Fibroblast of lung (primary cell): Measurements from ENCODE around the gene PDXDC1. TPM values are rescaled to one million over a fixed set of nuclear protein-coding genes. Genes with fewer than 3 reads are reported as not detected.
"Not testable (repeated sequence)": the region's sequence is repeated elsewhere in the genome, so short reads cannot be mapped to it uniquely, and the experiment has no call there.

ENCODE experiments used
- DNase-seq, 2 donors: peaks; one replicate each; pipeline versions ENCODE4 v3.0.0 to v3.0.0-alpha.2; 2010; ENCODE audit warnings: low read depth in 2 of 2
- H2AFZ ChIP-seq: 2 replicates; pipeline ENCODE4 v1.5.1; 2012; ENCODE audit warnings: low read length, control low read depth, inconsistent platforms
- H3K27ac ChIP-seq: 2 replicates; pipeline ENCODE4 v1.5.1; 2011; ENCODE audit warnings: low read length, control low read depth; ENCODE audit not compliant: insufficient read depth
- H3K27me3 ChIP-seq: 2 replicates; pipeline ENCODE4 v1.5.1; 2011; ENCODE audit warnings: mild to moderate bottlenecking, low read length; ENCODE audit not compliant: control insufficient read depth, insufficient read depth
- H3K36me3 ChIP-seq: 2 replicates; pipeline ENCODE4 v1.5.1; 2011; ENCODE audit warnings: low read length; ENCODE audit not compliant: control insufficient read depth, insufficient read depth
- H3K4me1 ChIP-seq: 2 replicates; pipeline ENCODE4 v1.5.1; 2011; ENCODE audit warnings: low read length; ENCODE audit not compliant: control insufficient read depth, insufficient read depth; ENCODE audit errors: extremely low read depth
- H3K4me2 ChIP-seq: 2 replicates; pipeline ENCODE4 v1.5.1; 2011; ENCODE audit warnings: low read length, control low read depth; ENCODE audit not compliant: insufficient read depth; ENCODE audit errors: extremely low read depth
- H3K4me3 ChIP-seq, 4 experiments: fragments of 200-600 bp in 1 of 4; sonication (generic) in 1 of 4; replicated peaks in 1 of 4; 2 replicates each; pipeline ENCODE4 v1.5.1; 2011 to 2016; ENCODE audit warnings: low read length in 4 of 4, low read depth in 3 of 4, mild to moderate bottlenecking in 3 of 4, control low read depth in 2 of 4, inconsistent platforms in 1 of 4, mixed read lengths in 1 of 4; ENCODE audit not compliant: insufficient read depth in 1 of 4; ENCODE audit errors: control extremely low read depth in 1 of 4
- H3K79me2 ChIP-seq: 2 replicates; pipeline ENCODE4 v1.5.1; 2012; ENCODE audit warnings: mild to moderate bottlenecking, low read length, inconsistent platforms; ENCODE audit not compliant: control insufficient read depth, insufficient read depth
- H3K9ac ChIP-seq: 2 replicates; pipeline ENCODE4 v1.5.1; 2011; ENCODE audit warnings: mild to moderate bottlenecking, low read length, control low read depth; ENCODE audit not compliant: insufficient read depth
- H3K9me3 ChIP-seq: 2 replicates; pipeline ENCODE4 v1.5.1; 2012; ENCODE audit warnings: low read depth, low read length; ENCODE audit not compliant: control insufficient read depth, insufficient read depth
- H4K20me1 ChIP-seq: 2 replicates; pipeline ENCODE4 v1.5.1; 2011; ENCODE audit warnings: low read length; ENCODE audit not compliant: control insufficient read depth, insufficient read depth; ENCODE audit errors: extremely low read depth
- CTCF ChIP-seq, 2 donors: IDR thresholded peaks in 1 of 2; conservative IDR thresholded peaks in 1 of 2; 1 replicate in 1 of 2; 2 replicates in 1 of 2; pipeline ENCODE4 v1.5.1; 2011 to 2012; ENCODE audit warnings: low read length in 2 of 2, control low read depth in 1 of 2, inconsistent platforms in 1 of 2, low read depth in 1 of 2, mild to moderate bottlenecking in 1 of 2
- EZH2 ChIP-seq: IDR thresholded peaks from 2 replicates; pipeline ENCODE4 v1.5.1; 2012; ENCODE audit warnings: low read length, control low read depth, mild to moderate bottlenecking; ENCODE audit errors: missing control alignments
- polyA plus RNA-seq, 2 donors: library from polyadenylated mRNA; depleted of rRNA in 1 of 2; stranded (reverse) in 1 of 2; unstranded in 1 of 2; fragments of >200 nt; gene quantifications; 2 replicates each; pipeline ENCODE4 v1.2.1, GENCODE V29; 2011 to 2012; ENCODE audit warnings: missing spikeins in 1 of 2
- total RNA-seq: library from RNA; depleted of rRNA; stranded (reverse); fragments of >200 nt; gene quantifications from 2 replicates; pipeline ENCODE4 v1.2.1, GENCODE V29; 2014

The PDXDC1 gene
- total and polyA plus RNA-seq, 2 donors (not counting 1 experiment from before 2014, with no cell fraction given) = 68.4 to 92.9 TPM

- peaks cover 8% of the 10 kb centered on the region for H3K79me2 ChIP-seq
Measured at GRCh38 chr16:15046692-15047376, 72.0 kb downstream of the PDXDC1 start.

GRCh38 chr16:15049581-15050180 lies 74.9 kb downstream of the PDXDC1 start:
- Histone ChIP-seq H3K27me3 (no peaks in the 10 kb centered on the region), H3K4me2 (no peak overlapping the region), H2AFZ (no peak overlapping the region), H4K20me1 (no peaks in the 10 kb centered on the region), H3K27ac (no peak overlapping the region), H3K9me3 (no peaks in the 10 kb centered on the region), H3K79me2 (peaks cover 29% of the 10 kb centered on the region), H3K4me3 (no peak overlapping the region), H3K36me3 (peaks cover 6% of the 10 kb centered on the region), H3K9ac (no peak overlapping the region), H3K4me1 (no peaks in the 10 kb centered on the region)
- DNase-seq = no peak
- no peak for TF ChIP-seq CTCF (conservative IDR thresholded peaks at IDR 0.05 in 1 of 2, IDR thresholded peaks at IDR 0.05 in 1 of 2; ENCODE audit: low read depth in 1 of 2, low read length in 2 of 2)
- no peak for TF ChIP-seq EZH2

More at GRCh38 chr16:15046692-15047376, 72.0 kb downstream of the PDXDC1 start:
- H3K27me3 ChIP-seq = no peaks in the 10 kb centered on the region
- peaks cover 6% of the 10 kb centered on the region for H3K36me3 ChIP-seq
- no peak overlapping the region for H3K4me2 ChIP-seq
- H3K9me3 ChIP-seq = no peaks in the 10 kb centered on the region
- no peak for DNase-seq
- H3K4me1 ChIP-seq = no peaks in the 10 kb centered on the region
- H3K9ac ChIP-seq = no peak overlapping the region
- TF ChIP-seq CTCF (conservative IDR thresholded peaks at IDR 0.05 in 1 of 2, IDR thresholded peaks at IDR 0.05 in 1 of 2; ENCODE audit: low read depth in 1 of 2, low read length in 2 of 2) = no peak
- no peak for TF ChIP-seq EZH2
- no peaks in the 10 kb centered on the region for H4K20me1 ChIP-seq
- H3K4me3 ChIP-seq = no peak overlapping the region
- H2AFZ ChIP-seq = no peak overlapping the region
- no peak overlapping the region for H3K27ac ChIP-seq

- not testable (repeated sequence) for H2AFZ ChIP-seq, H3K4me2 ChIP-seq, DNase-seq, H3K4me3 ChIP-seq, H3K36me3 ChIP-seq, H3K27me3 ChIP-seq, H4K20me1 ChIP-seq, H3K9ac ChIP-seq, H3K27ac ChIP-seq, H3K9me3 ChIP-seq, H3K4me1 ChIP-seq
- peaks cover 36% of the 10 kb centered on the region for H3K79me2 ChIP-seq
Measured at GRCh38 chr16:15050440-15050839, 75.6 kb downstream of the PDXDC1 start.
